Dendritic cell treated with granulocyte-macrophage colony-stimulating factor and Interleukin-4, amounts not matched to agents 40 ng/mL and 50 ng/mL, for 4 days (primary cell): ENCODE measurements around the gene CTTNBP2NL.
A peak's percentile ranks its signal among the peaks of the same experiment; 100 is the strongest.
"Not testable (repeated sequence)": the region's sequence is repeated elsewhere in the genome, so short reads cannot be mapped to it uniquely, and the experiment has no call there.

Source experiments
- H3K27ac Mint-ChIP-seq: one replicate; pipeline ENCODE4 v1.8.0; 2022; ENCODE audit warnings: mild to moderate bottlenecking, mixed read lengths
- H3K27me3 Mint-ChIP-seq: one replicate; pipeline ENCODE4 v1.8.0; 2022; ENCODE audit warnings: mild to moderate bottlenecking, mixed read lengths
- H3K36me3 Mint-ChIP-seq: one replicate; pipeline ENCODE4 v1.8.0; 2022; ENCODE audit warnings: low read depth, mixed read lengths
- H3K4me1 Mint-ChIP-seq: one replicate; pipeline ENCODE4 v1.8.0; 2022; ENCODE audit warnings: low read depth, mixed read lengths
- H3K4me3 Mint-ChIP-seq: one replicate; pipeline ENCODE4 v1.8.0; 2022; ENCODE audit warnings: mild to moderate bottlenecking, moderate library complexity, mixed read lengths
- H3K9me3 Mint-ChIP-seq: one replicate; pipeline ENCODE4 v1.8.0; 2022; ENCODE audit warnings: mixed read lengths
- intact Hi-C: fragments of 100-400 bp; cut with micrococcal nuclease; formaldehyde crosslinking; loops from one replicate; pipeline ENCODE4 v1.15.0; 2022

Gene CTTNBP2NL

GRCh38 chr1:112393631-112393974 lies 2.4 kb upstream of the CTTNBP2NL start:
- peak overlapping the region; percentile 98 for H3K27ac Mint-ChIP-seq
- intact Hi-C loops: no loop called here

DNA sequence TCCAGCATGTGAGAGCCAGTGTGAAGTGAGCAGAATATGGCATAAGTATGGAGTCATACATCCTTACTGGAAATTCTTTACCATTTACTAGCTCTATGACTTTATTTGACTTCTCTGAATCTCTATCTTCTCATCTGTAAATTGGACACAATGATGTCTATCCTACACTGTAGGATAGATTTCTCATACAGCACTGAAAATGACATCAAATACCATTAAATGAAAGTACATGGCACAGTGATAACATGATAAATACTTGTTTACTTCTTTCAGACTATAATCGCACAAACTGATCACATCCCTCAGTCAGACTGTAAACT lies 1.3 kb upstream of the CTTNBP2NL start:
- H3K27me3 Mint-ChIP-seq: peaks cover 2% of the 10 kb centered on the region
- H3K4me3 Mint-ChIP-seq: peak overlapping the region; percentile 56
- H3K9me3 Mint-ChIP-seq: no peaks in the 10 kb centered on the region
- H3K36me3 Mint-ChIP-seq: peaks cover 15% of the 10 kb centered on the region
- intact Hi-C loops: loop anchor here (1.0 to 5.0 kb wide), 3 partner anchors 38 to 320 kb away; partner anchors contain the start of gene PPM1J
- peak overlapping the region; percentile 98 for H3K27ac Mint-ChIP-seq
- peaks cover 81% of the 10 kb centered on the region for H3K4me1 Mint-ChIP-seq

More at GRCh38 chr1:112393631-112393974, 2.4 kb upstream of the CTTNBP2NL start:
- Mint-ChIP-seq H3K27me3 (peaks cover 9% of the 10 kb centered on the region), H3K9me3 (no peaks in the 10 kb centered on the region), H3K4me3 (peak overlapping the region; percentile 63), H3K36me3 (peaks cover 15% of the 10 kb centered on the region), H3K4me1 (peaks cover 78% of the 10 kb centered on the region)

DNA sequence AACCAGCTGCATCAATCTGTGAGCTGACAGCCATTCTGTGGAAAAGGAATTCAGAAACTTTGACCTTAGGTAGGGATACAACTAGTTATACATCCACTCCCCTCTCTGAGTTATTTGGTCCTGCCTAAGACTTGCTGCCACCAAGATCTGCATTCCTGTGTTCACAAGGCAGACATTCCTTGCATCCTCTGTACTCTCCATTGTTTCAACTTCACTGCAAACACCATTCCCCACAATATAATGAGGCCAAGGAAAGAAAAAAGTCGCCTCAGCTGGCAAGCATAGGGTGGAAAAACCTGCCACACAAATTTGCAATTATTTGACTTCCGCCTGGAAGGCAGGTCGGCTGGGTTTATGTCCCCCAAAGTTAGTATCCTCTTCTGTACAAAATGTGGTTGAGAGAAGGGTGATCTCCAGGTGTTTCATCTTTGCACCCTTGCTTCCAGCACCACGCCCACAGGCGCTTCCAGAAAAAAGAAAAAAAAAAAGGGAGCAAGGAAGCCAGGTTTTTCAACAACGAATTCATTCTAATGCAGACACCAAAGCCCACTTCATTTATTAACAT lies 676 bp upstream of the CTTNBP2NL start:
- Mint-ChIP-seq H3K27ac (peak overlapping the region; percentile 98), H3K27me3 (no peaks in the 10 kb centered on the region), H3K9me3 (no peaks in the 10 kb centered on the region), H3K4me1 (peaks cover 81% of the 10 kb centered on the region), H3K4me3 (peak overlapping the region; percentile 98), H3K36me3 (peaks cover 15% of the 10 kb centered on the region)
- intact Hi-C loops: loop anchor here (2.0 to 5.0 kb wide), 2 partner anchors 37 to 319 kb away; partner anchors contain the start of gene PPM1J

DNA sequence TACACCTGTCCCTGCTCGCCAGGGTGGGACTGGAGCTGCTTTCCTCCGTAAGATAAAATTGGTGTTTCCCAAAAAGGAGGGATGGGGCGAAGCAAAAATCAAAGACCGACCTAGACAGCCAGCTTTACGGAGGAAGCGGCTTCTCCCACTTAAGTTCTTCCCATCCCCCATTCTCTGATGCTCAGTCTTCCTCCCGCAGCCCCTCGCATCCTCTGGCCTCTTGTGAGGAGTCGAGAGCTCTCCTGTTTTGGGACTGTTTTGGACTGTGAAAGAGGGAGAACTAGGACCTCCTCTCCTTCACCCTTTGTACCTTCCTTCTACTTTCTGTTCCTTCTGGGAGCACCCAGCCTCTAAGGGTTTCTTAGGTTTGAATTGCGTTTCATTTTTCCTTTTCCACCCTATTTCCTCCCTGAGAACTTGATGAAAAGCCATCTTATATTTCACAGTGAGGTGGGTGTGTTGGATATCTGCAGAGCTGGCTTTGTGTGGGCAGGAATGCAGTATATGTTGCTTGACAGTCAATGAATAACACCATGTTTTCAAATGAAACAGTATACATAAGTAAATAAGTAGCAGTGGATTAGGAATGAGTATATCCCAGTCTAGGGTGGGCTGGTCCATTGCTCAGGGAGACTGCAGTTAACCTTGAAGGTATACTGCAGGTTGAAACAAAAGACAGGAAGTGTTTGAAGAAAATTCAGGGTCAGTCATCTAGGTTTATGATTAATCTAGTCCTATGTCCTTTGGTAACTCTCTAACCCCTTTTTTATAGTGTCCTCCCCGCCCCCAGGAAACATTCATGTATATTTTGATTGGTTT lies 848 bp downstream of the CTTNBP2NL start:
- no peaks in the 10 kb centered on the region for H3K9me3 Mint-ChIP-seq
- H3K4me1 Mint-ChIP-seq: peaks cover 78% of the 10 kb centered on the region
- peaks cover 25% of the 10 kb centered on the region for H3K36me3 Mint-ChIP-seq
- no peaks in the 10 kb centered on the region for H3K27me3 Mint-ChIP-seq
- H3K4me3 Mint-ChIP-seq: peak overlapping the region; percentile 98
- peak overlapping the region; percentile 98 for H3K27ac Mint-ChIP-seq
- intact Hi-C loops: loop anchor here (2.0 to 5.0 kb wide), 3 partner anchors 14 to 222 kb away; partner anchors contain the start of genes CAPZA1 and ST7L

DNA sequence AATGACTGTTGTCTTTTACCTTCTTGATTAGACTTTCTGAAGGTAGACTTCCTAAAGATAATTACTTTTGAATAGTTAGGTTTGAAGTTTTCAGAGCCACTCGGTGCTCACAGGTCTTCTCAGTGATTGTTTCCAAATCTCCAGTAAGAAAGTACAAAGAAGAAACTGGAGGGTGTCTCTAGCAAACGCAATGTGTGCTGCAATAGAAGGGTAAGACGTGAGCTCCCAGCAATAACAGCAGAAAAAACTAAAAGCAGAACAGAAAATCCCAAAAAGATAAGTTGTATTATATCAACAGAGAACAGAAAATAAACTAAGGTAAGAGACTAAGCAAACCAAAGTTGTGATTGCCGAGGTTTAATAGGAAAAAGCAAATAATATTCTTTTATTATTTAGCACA lies 1.8 kb downstream of the CTTNBP2NL start:
- no peaks in the 10 kb centered on the region for H3K9me3 Mint-ChIP-seq
- no peaks in the 10 kb centered on the region for H3K27me3 Mint-ChIP-seq
- no peak overlapping the region for H3K27ac Mint-ChIP-seq
- intact Hi-C loops: loop anchor here (2.0 to 5.0 kb wide), 3 partner anchors 13 to 221 kb away; partner anchors contain the start of genes CAPZA1 and ST7L
- peaks cover 34% of the 10 kb centered on the region for H3K36me3 Mint-ChIP-seq
- H3K4me3 Mint-ChIP-seq: peak overlapping the region; percentile 59
- peaks cover 82% of the 10 kb centered on the region for H3K4me1 Mint-ChIP-seq

DNA sequence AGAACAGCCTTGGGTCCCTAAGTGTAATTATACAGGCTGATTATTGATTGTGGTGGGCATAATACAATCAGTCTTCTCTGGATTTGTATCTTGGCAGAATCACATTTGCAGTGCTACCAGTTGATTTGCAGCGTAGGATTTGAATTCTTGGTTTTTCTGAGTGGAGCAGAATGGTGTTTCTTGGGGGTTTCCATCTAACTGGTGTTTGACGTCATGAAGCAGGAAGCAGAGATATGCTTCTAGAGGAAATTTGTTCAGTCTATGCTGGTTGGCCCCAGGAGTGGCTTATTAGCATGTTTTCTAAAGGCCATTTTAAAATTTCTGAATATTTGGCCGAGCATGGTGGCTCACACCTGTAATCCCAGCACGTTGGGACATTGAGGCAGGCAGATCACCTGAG lies 3.4 kb downstream of the CTTNBP2NL start:
- intact Hi-C loops: loop anchor here (5.0 kb wide), 1 partner anchor 33 kb away; no protein-coding TSS in a partner anchor
- Mint-ChIP-seq H3K9me3 (no peaks in the 10 kb centered on the region), H3K27ac (no peak overlapping the region), H3K27me3 (no peaks in the 10 kb centered on the region), H3K36me3 (peaks cover 39% of the 10 kb centered on the region), H3K4me1 (peaks cover 71% of the 10 kb centered on the region), H3K4me3 (no peak overlapping the region)

GRCh38 chr1:112400706-112401105 lies 4.7 kb downstream of the CTTNBP2NL start:
- H3K4me3 Mint-ChIP-seq, intact Hi-C loops, H3K27me3 Mint-ChIP-seq, H3K9me3 Mint-ChIP-seq, H3K27ac Mint-ChIP-seq: not testable (repeated sequence)
- Mint-ChIP-seq H3K4me1 (peaks cover 64% of the 10 kb centered on the region), H3K36me3 (peaks cover 37% of the 10 kb centered on the region)

- peaks cover 24% of the 10 kb centered on the region for H3K36me3 Mint-ChIP-seq
- H3K4me3 Mint-ChIP-seq: no peak overlapping the region
- H3K4me1 Mint-ChIP-seq: peaks cover 55% of the 10 kb centered on the region
- H3K27me3 Mint-ChIP-seq: no peaks in the 10 kb centered on the region
- intact Hi-C loops: no loop called here
- H3K27ac Mint-ChIP-seq: no peak overlapping the region
- H3K9me3 Mint-ChIP-seq: no peaks in the 10 kb centered on the region
Observed at GRCh38 chr1:112402682-112403643, 6.9 kb downstream of the CTTNBP2NL start.

DNA sequence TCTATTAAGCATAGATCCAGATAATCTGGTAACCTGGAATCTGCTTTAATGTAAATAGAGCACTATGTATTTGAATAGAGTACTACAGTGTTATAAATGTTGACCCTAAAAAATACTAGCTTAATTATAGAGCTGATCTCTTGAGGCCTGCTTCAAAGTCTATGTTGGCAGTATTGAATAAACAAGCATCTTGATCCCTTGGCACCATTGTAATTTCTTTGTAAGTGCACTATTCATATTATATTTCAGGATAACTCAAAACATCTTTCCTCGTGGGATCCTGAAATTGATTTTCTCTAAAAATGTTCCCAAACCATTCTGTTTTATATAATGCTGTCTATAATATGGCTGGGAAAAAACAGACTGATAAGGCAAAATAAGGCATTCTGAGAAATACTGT lies 10.8 kb downstream of the CTTNBP2NL start:
- no peaks in the 10 kb centered on the region for H3K27me3 Mint-ChIP-seq
- intact Hi-C loops: no loop called here
- no peak overlapping the region for H3K27ac Mint-ChIP-seq
- H3K36me3 Mint-ChIP-seq: peaks cover 26% of the 10 kb centered on the region
- H3K4me1 Mint-ChIP-seq: peaks cover 40% of the 10 kb centered on the region
- no peaks in the 10 kb centered on the region for H3K9me3 Mint-ChIP-seq
- no peak overlapping the region for H3K4me3 Mint-ChIP-seq

GRCh38 chr1:112409414-112409813 lies 13.4 kb downstream of the CTTNBP2NL start:
- intact Hi-C loops: no loop called here
- no peaks in the 10 kb centered on the region for H3K9me3 Mint-ChIP-seq
- H3K27ac Mint-ChIP-seq: no peak overlapping the region
- no peak overlapping the region for H3K4me3 Mint-ChIP-seq
- H3K27me3 Mint-ChIP-seq: no peaks in the 10 kb centered on the region
- H3K4me1 Mint-ChIP-seq: peaks cover 33% of the 10 kb centered on the region
- H3K36me3 Mint-ChIP-seq: peaks cover 34% of the 10 kb centered on the region

GRCh38 chr1:112410673-112411072 lies 14.7 kb downstream of the CTTNBP2NL start:
- intact Hi-C loops: loop anchor here (2.0 kb wide), 1 partner anchor 14 kb away; the partner anchor contains the start of gene CTTNBP2NL
- peaks cover 27% of the 10 kb centered on the region for H3K4me1 Mint-ChIP-seq
- no peak overlapping the region for H3K27ac Mint-ChIP-seq
- H3K9me3 Mint-ChIP-seq: no peaks in the 10 kb centered on the region
- H3K27me3 Mint-ChIP-seq: no peaks in the 10 kb centered on the region
- H3K36me3 Mint-ChIP-seq: peaks cover 47% of the 10 kb centered on the region
- no peak overlapping the region for H3K4me3 Mint-ChIP-seq

GRCh38 chr1:112417271-112417670 lies 21.3 kb downstream of the CTTNBP2NL start:
- intact Hi-C loops: no loop called here
- H3K4me3 Mint-ChIP-seq: no peak overlapping the region
- no peaks in the 10 kb centered on the region for H3K27me3 Mint-ChIP-seq
- H3K9me3 Mint-ChIP-seq: no peaks in the 10 kb centered on the region
- H3K36me3 Mint-ChIP-seq: peaks cover 83% of the 10 kb centered on the region
- peaks cover 3% of the 10 kb centered on the region for H3K4me1 Mint-ChIP-seq
- no peak overlapping the region for H3K27ac Mint-ChIP-seq

- intact Hi-C loops: loop anchor here (2.0 kb wide), 1 partner anchor 37 kb away; no protein-coding TSS in a partner anchor
- no peaks in the 10 kb centered on the region for H3K9me3 Mint-ChIP-seq
- H3K4me1 Mint-ChIP-seq: no peaks in the 10 kb centered on the region
- no peaks in the 10 kb centered on the region for H3K27me3 Mint-ChIP-seq
- H3K4me3 Mint-ChIP-seq: no peak overlapping the region
- H3K27ac Mint-ChIP-seq: no peak overlapping the region
- H3K36me3 Mint-ChIP-seq: peaks cover 83% of the 10 kb centered on the region
Observed at GRCh38 chr1:112418099-112418892, 22.3 kb downstream of the CTTNBP2NL start.
